Activated CD4-positive, alpha-beta T cell treated with anti-CD3 and anti-CD28 coated beads, Interleukin-2, amount 50 U/mL, for 48 hours (primary cell): ENCODE results near the gene ZFP1.
A peak's percentile ranks its signal among the peaks of the same experiment; 100 is the strongest.
"Not testable (repeated sequence)": the region's sequence is repeated elsewhere in the genome, so short reads cannot be mapped to it uniquely, and the experiment has no call there.

Source experiments
- DNase-seq, 2 experiments: peaks; one replicate each; pipeline ENCODE4 v3.0.0-alpha.2; 2020

ZFP1 gene

GRCh38 chr16:75113541-75114121 is 34.7 kb upstream of the ZFP1 start:
- DNase-seq: no peak

- DNase-seq: no peak
Measured at GRCh38 chr16:75114179-75114945, 34.0 kb upstream of the ZFP1 start.

GRCh38 chr16:75114946-75115825 is 33.1 kb upstream of the ZFP1 start:
- no peak for DNase-seq

- no peak for DNase-seq
Measured at GRCh38 chr16:75116081-75116910, 32.0 kb upstream of the ZFP1 start, which contains the start of gene LDHD. Gene LDHD, minus strand, starts transcription at chr16:75116780. Its CDS starts 60 bp downstream, at chr16:75116720.

GRCh38 chr16:75116911-75117245 is 31.4 kb upstream of the ZFP1 start:
- no peak for DNase-seq

GRCh38 chr16:75118943-75119539 is 29.3 kb upstream of the ZFP1 start:
- DNase-seq: no peak

- no peak for DNase-seq
Measured at GRCh38 chr16:75120253-75120652, 28.1 kb upstream of the ZFP1 start.

- no peak for DNase-seq
Measured at GRCh38 chr16:75121949-75122568, 26.3 kb upstream of the ZFP1 start.

GRCh38 chr16:75122609-75123008 is 25.7 kb upstream of the ZFP1 start:
- no peak for DNase-seq

- DNase-seq: no peak
Measured at GRCh38 chr16:75127713-75128415, 20.5 kb upstream of the ZFP1 start.

- not testable (repeated sequence) for DNase-seq
Measured at GRCh38 chr16:75129421-75130149, 18.7 kb upstream of the ZFP1 start.

GRCh38 chr16:75130150-75130771 is 18.1 kb upstream of the ZFP1 start:
- no peak for DNase-seq

- no peak for DNase-seq
Measured at GRCh38 chr16:75131081-75131480, 17.2 kb upstream of the ZFP1 start.

GRCh38 chr16:75138233-75138632 is 10.1 kb upstream of the ZFP1 start:
- DNase-seq: no peak

GRCh38 chr16:75138636-75139035 is 9.7 kb upstream of the ZFP1 start:
- DNase-seq: peak in 1 of 2 experiments; percentile 14

GRCh38 chr16:75139498-75139897 is 8.8 kb upstream of the ZFP1 start:
- no peak for DNase-seq

- no peak for DNase-seq
Measured at GRCh38 chr16:75143941-75144340, 4.4 kb upstream of the ZFP1 start.

GRCh38 chr16:75147968-75148310 is 385 bp upstream of the ZFP1 start:
- no peak for DNase-seq

GRCh38 chr16:75151798-75152197 is 3.5 kb downstream of the ZFP1 start:
- DNase-seq: no peak

- no peak for DNase-seq
Measured at GRCh38 chr16:75152635-75153034, 4.3 kb downstream of the ZFP1 start.
